Epithelial cell of prostate (primary cell): ENCODE results near the gene PDE6G.

Experiments used
- DNase-seq: peaks from one replicate; pipeline ENCODE4 v3.0.0-alpha.2; 2011; ENCODE audit warnings: low read depth, low spot score
- H3K27ac ChIP-seq: fragments of 450-650 bp; 2 replicates; pipeline ENCODE4 v1.5.1; 2017; ENCODE audit warnings: mild to moderate bottlenecking

PDE6G gene

GRCh38 chr17:81665205-81666091 is 9.1 kb upstream of the PDE6G start:
- no peak for DNase-seq
- peak overlapping the region; percentile 83 for H3K27ac ChIP-seq

- DNase-seq = no peak
- no peak overlapping the region for H3K27ac ChIP-seq
Measured at GRCh38 chr17:81664051-81664470, 7.7 kb upstream of the PDE6G start.

GRCh38 chr17:81662002-81662401 is 5.7 kb upstream of the PDE6G start:
- no peak for DNase-seq
- no peak overlapping the region for H3K27ac ChIP-seq

GRCh38 chr17:81660441-81660840 is 4.1 kb upstream of the PDE6G start:
- peak overlapping the region; percentile 52 for H3K27ac ChIP-seq
- no peak for DNase-seq

GRCh38 chr17:81659038-81659437 is 2.7 kb upstream of the PDE6G start:
- no peak for DNase-seq
- peak overlapping the region; percentile 52 for H3K27ac ChIP-seq

GRCh38 chr17:81656835-81657234 is 493 bp upstream of the PDE6G start:
- DNase-seq = no peak
- no peak overlapping the region for H3K27ac ChIP-seq

GRCh38 chr17:81655378-81656117 is 794 bp downstream of the PDE6G start:
- no peak for DNase-seq
- H3K27ac ChIP-seq = no peak overlapping the region

GRCh38 chr17:81652906-81653771 is 3.2 kb downstream of the PDE6G start:
- no peak overlapping the region for H3K27ac ChIP-seq
- no peak for DNase-seq

- DNase-seq = no peak
- H3K27ac ChIP-seq = no peak overlapping the region
Measured at GRCh38 chr17:81651692-81652091, 4.7 kb downstream of the PDE6G start.

GRCh38 chr17:81650951-81651350 is 5.4 kb downstream of the PDE6G start:
- DNase-seq = no peak
- H3K27ac ChIP-seq = no peak overlapping the region

GRCh38 chr17:81648707-81649085 is 7.6 kb downstream of the PDE6G start:
- H3K27ac ChIP-seq = no peak overlapping the region
- no peak for DNase-seq

GRCh38 chr17:81648013-81648706 is 8.2 kb downstream of the PDE6G start:
- DNase-seq = no peak
- H3K27ac ChIP-seq = no peak overlapping the region

- no peak overlapping the region for H3K27ac ChIP-seq
- DNase-seq = no peak
Measured at GRCh38 chr17:81647640-81648012, 8.7 kb downstream of the PDE6G start.

GRCh38 chr17:81646869-81647600 is 9.3 kb downstream of the PDE6G start:
- H3K27ac ChIP-seq = no peak overlapping the region
- no peak for DNase-seq

GRCh38 chr17:81644976-81645952 is 11.1 kb downstream of the PDE6G start:
- no peak for DNase-seq
- H3K27ac ChIP-seq = no peak overlapping the region

- DNase-seq = no peak
- no peak overlapping the region for H3K27ac ChIP-seq
Measured at GRCh38 chr17:81644496-81644895, 11.8 kb downstream of the PDE6G start.

- no peak for DNase-seq
- peak overlapping the region; percentile 20 for H3K27ac ChIP-seq
Measured at GRCh38 chr17:81641825-81642489, 14.4 kb downstream of the PDE6G start.

GRCh38 chr17:81640011-81640410 is 16.3 kb downstream of the PDE6G start:
- no peak overlapping the region for H3K27ac ChIP-seq
- DNase-seq = no peak
